Stimulated activated CD8-positive, alpha-beta memory T cell treated with anti-CD3 and anti-CD28 coated beads, Interleukin-7, amount 100 ng/mL, for 4 hours (primary cell): ENCODE results near the gene ZHX3.
"Not testable (repeated sequence)": the region's sequence is repeated elsewhere in the genome, so short reads cannot be mapped to it uniquely, and the experiment has no call there.

Experiments
- DNase-seq, 2 donors: peaks; one replicate each; pipeline ENCODE4 v3.0.0-alpha.2; 2020; ENCODE audit warnings: low read depth in 2 of 2

Gene ZHX3

GRCh38 chr20:41135888-41136679 lies 181.4 kb downstream of the ZHX3 start:
- no peak for DNase-seq

GRCh38 chr20:41135187-41135887 lies 182.2 kb downstream of the ZHX3 start:
- DNase-seq, result peak in 1 of 2 donors; percentile 53

- DNase-seq, result no peak
Measured at GRCh38 chr20:41134362-41135186, 183.0 kb downstream of the ZHX3 start.

- DNase-seq, result peak; percentile 38 to 39
Measured at GRCh38 chr20:41133709-41134361, 183.7 kb downstream of the ZHX3 start.

GRCh38 chr20:41132388-41132775 lies 185.1 kb downstream of the ZHX3 start:
- not testable (repeated sequence) for DNase-seq

GRCh38 chr20:41131594-41132387 lies 185.7 kb downstream of the ZHX3 start:
- no peak for DNase-seq
